Endothelial cell of umbilical vein (primary cell): ENCODE data around the gene C2.

Source experiments
- JUN ChIP-seq: IDR thresholded peaks from 2 replicates; pipeline ENCODE4 v1.6.1; 2011; ENCODE audit warnings: borderline replicate concordance, low read depth; ENCODE audit not compliant: insufficient read length, insufficient read depth
- POLR2AphosphoS5 ChIP-seq: IDR thresholded peaks from 2 replicates; pipeline ENCODE4 v1.6.1; 2012; ENCODE audit warnings: low read depth, mild to moderate bottlenecking, control low read depth, low read length, moderate library complexity; ENCODE audit not compliant: insufficient read depth
- TF ChIP-seq, protein P1 (sequence below), 2 donors: IDR thresholded peaks; 1 replicate in 1 of 2; 2 replicates in 1 of 2; pipeline ENCODE4 v1.5.1; 2011; ENCODE audit warnings: low read length in 2 of 2, mild to moderate bottlenecking in 2 of 2, moderate library complexity in 2 of 2, control low read depth in 1 of 2, inconsistent platforms in 1 of 2, low read depth in 1 of 2; ENCODE audit not compliant: insufficient read depth in 1 of 2; ENCODE audit errors: extremely low read depth in 1 of 2

- TF ChIP-seq, protein P1, sequence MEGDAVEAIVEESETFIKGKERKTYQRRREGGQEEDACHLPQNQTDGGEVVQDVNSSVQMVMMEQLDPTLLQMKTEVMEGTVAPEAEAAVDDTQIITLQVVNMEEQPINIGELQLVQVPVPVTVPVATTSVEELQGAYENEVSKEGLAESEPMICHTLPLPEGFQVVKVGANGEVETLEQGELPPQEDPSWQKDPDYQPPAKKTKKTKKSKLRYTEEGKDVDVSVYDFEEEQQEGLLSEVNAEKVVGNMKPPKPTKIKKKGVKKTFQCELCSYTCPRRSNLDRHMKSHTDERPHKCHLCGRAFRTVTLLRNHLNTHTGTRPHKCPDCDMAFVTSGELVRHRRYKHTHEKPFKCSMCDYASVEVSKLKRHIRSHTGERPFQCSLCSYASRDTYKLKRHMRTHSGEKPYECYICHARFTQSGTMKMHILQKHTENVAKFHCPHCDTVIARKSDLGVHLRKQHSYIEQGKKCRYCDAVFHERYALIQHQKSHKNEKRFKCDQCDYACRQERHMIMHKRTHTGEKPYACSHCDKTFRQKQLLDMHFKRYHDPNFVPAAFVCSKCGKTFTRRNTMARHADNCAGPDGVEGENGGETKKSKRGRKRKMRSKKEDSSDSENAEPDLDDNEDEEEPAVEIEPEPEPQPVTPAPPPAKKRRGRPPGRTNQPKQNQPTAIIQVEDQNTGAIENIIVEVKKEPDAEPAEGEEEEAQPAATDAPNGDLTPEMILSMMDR (IDR thresholded peaks at IDR 0.05; ENCODE audit: extremely low read depth in 1 of 2, insufficient read depth in 1 of 2, low read depth in 1 of 2, low read length in 2 of 2) = no peak
- no peak for TF ChIP-seq POLR2AphosphoS5
- no peak for TF ChIP-seq JUN
Observed at GRCh38 chr6:31896856-31897611, 30.5 kb upstream of the C2 start.
